GM21576 (cell line): ENCODE measurements around the gene CCDC187.

Experiments
- ATAC-seq: cut with Tn5 transposase; IDR thresholded peaks from one replicate; pipeline ENCODE4 v1.9.1; 2021; ENCODE audit warnings: mild to moderate bottlenecking, moderate library complexity; ENCODE audit not compliant: unreplicated experiment

Gene CCDC187

GRCh38 chr9:136313111-136314055, 9.5 kb upstream of the CCDC187 start:
- ATAC-seq, result no peak

- no peak for ATAC-seq
Observed at GRCh38 chr9:136312436-136312835, 8.5 kb upstream of the CCDC187 start.

GRCh38 chr9:136312009-136312375, 8.1 kb upstream of the CCDC187 start:
- ATAC-seq, result no peak

GRCh38 chr9:136311051-136312008, 7.4 kb upstream of the CCDC187 start:
- ATAC-seq, result no peak

GRCh38 chr9:136310273-136311030, 6.6 kb upstream of the CCDC187 start:
- ATAC-seq, result no peak

- no peak for ATAC-seq
Observed at GRCh38 chr9:136309806-136310220, 5.9 kb upstream of the CCDC187 start.

GRCh38 chr9:136309101-136309801, 5.4 kb upstream of the CCDC187 start:
- ATAC-seq, result no peak

- ATAC-seq, result no peak
Observed at GRCh38 chr9:136308702-136309053, 4.8 kb upstream of the CCDC187 start.

- no peak for ATAC-seq
Observed at GRCh38 chr9:136308006-136308701, 4.3 kb upstream of the CCDC187 start.

GRCh38 chr9:136307215-136307750, 3.4 kb upstream of the CCDC187 start:
- no peak for ATAC-seq

- no peak for ATAC-seq
Observed at GRCh38 chr9:136306211-136307208, 2.6 kb upstream of the CCDC187 start.

- no peak for ATAC-seq
Observed at GRCh38 chr9:136305804-136306203, 1.9 kb upstream of the CCDC187 start.

- ATAC-seq, result no peak
Observed at GRCh38 chr9:136304981-136305380, 1.1 kb upstream of the CCDC187 start.

- ATAC-seq, result no peak
Observed at GRCh38 chr9:136304456-136304855, 562 bp upstream of the CCDC187 start.

- no peak for ATAC-seq
Observed at GRCh38 chr9:136303066-136303824, 649 bp downstream of the CCDC187 start.

- no peak for ATAC-seq
Observed at GRCh38 chr9:136302527-136302926, 1.4 kb downstream of the CCDC187 start.

- no peak for ATAC-seq
Observed at GRCh38 chr9:136300866-136301265, 3.0 kb downstream of the CCDC187 start.
